A172 (cell line): Measurements from ENCODE around the gene GRIN3B. TPM values are rescaled to one million over a fixed set of nuclear protein-coding genes. Genes with fewer than 3 reads are reported as not detected.
"Not testable (repeated sequence)": the region's sequence is repeated elsewhere in the genome, so short reads cannot be mapped to it uniquely, and the experiment has no call there.

ENCODE experiments used
- DNase-seq: peaks from one replicate; pipeline ENCODE4 v3.0.0-alpha.2; 2015; ENCODE audit warnings: low spot score
- total RNA-seq: library from RNA; depleted of rRNA; stranded (reverse); fragments of >200 nt; shearing (Covaris generic); gene quantifications from 2 replicates; pipeline ENCODE4 v1.2.3, GENCODE V29; 2014

Gene GRIN3B
- total RNA-seq, 1 experiment from 2014 or later, result not detected

- DNase-seq, result no peak
These were observed 19.4 kb downstream of the GRIN3B start for GRCh38 chr19:1019616-1019961.

- no peak for DNase-seq
These were observed 20.0 kb downstream of the GRIN3B start for GRCh38 chr19:1019980-1020867.

GRCh38 chr19:1020868-1021425, 20.7 kb downstream of the GRIN3B start, which contains the start of gene TMEM259:
Gene TMEM259 (minus strand): TSS chr19:1021123. CDS start chr19:1020996, 127 bp downstream.
- DNase-seq, result peak; percentile 92

- DNase-seq, result not testable (repeated sequence)
These were observed 23.6 kb downstream of the GRIN3B start for GRCh38 chr19:1023883-1024188.

GRCh38 chr19:1025080-1025479, 24.9 kb downstream of the GRIN3B start:
- not testable (repeated sequence) for DNase-seq

- DNase-seq, result peak; percentile 70
These were observed 26.0 kb downstream of the GRIN3B start, which contains the start of gene CNN2 for GRCh38 chr19:1025960-1026782. Gene CNN2 (plus strand): TSS chr19:1026608. CDS start chr19:1026662, 54 bp downstream.

GRCh38 chr19:1026783-1027649, 26.8 kb downstream of the GRIN3B start:
- DNase-seq, result peak; percentile 35

GRCh38 chr19:1027650-1028061, 27.4 kb downstream of the GRIN3B start:
- peak; percentile 23 for DNase-seq

- DNase-seq, result peak; percentile 88
These were observed 28.1 kb downstream of the GRIN3B start for GRCh38 chr19:1028062-1028926.

GRCh38 chr19:1032264-1032867, 32.1 kb downstream of the GRIN3B start:
- DNase-seq, result no peak

GRCh38 chr19:1035998-1036621, 35.9 kb downstream of the GRIN3B start:
- no peak for DNase-seq

- DNase-seq, result no peak
These were observed 37.4 kb downstream of the GRIN3B start for GRCh38 chr19:1037621-1038064.

GRCh38 chr19:1038978-1039645, 38.9 kb downstream of the GRIN3B start:
- DNase-seq, result no peak

GRCh38 chr19:1039646-1040475, 39.6 kb downstream of the GRIN3B start, which contains the start of gene ABCA7:
Gene ABCA7 (plus strand): TSS chr19:1040107. CDS start chr19:1041362, 1,255 bp downstream.
- peak; percentile 94 for DNase-seq

GRCh38 chr19:1040476-1041271, 40.5 kb downstream of the GRIN3B start:
- peak; percentile 85 for DNase-seq

- no peak for DNase-seq
These were observed 41.1 kb downstream of the GRIN3B start for GRCh38 chr19:1041272-1041834.
